PC-9 (cell line): ENCODE measurements around the gene EXOC1L.

Source experiments
- CTCF ChIP-seq: fragments of 200-600 bp; sonication (generic); conservative IDR thresholded peaks from 2 replicates; pipeline ENCODE4 v1.6.1; 2017; ENCODE audit warnings: mixed run types, antibody characterized with exemption, mild to moderate bottlenecking, moderate library complexity
- EZH2 ChIP-seq: fragments of 200-600 bp; sonication (generic); IDR thresholded peaks from 2 replicates; pipeline ENCODE4 v1.8.0; 2017; ENCODE audit warnings: antibody characterized with exemption, low read depth

- TF ChIP-seq CTCF (no peak), EZH2 (no peak)
These were observed 12.0 kb upstream of the EXOC1L start for GRCh38 chr4:55807556-55807955.
